Neural progenitor cell (in vitro differentiated cells): ENCODE results near the gene SNX4. TPM values are rescaled to one million over a fixed set of nuclear protein-coding genes. Genes with fewer than 3 reads are reported as not detected.

ENCODE experiments used
- DNase-seq: peaks from one replicate; pipeline ENCODE4 v3.0.0-alpha.2; 2016; ENCODE audit warnings: low spot score
- H2AFZ ChIP-seq: fragments of 200-600 bp; sonication (generic); replicated peaks from 2 replicates; pipeline ENCODE4 v1.6.1; 2016; ENCODE audit warnings: antibody characterized with exemption
- H3F3A ChIP-seq: fragments of 200-600 bp; sonication (generic); 2 replicates; pipeline ENCODE4 v1.6.1; 2016; ENCODE audit warnings: antibody characterized with exemption, low read depth
- H3K27ac ChIP-seq: fragments of 200-600 bp; sonication (generic); 2 replicates; pipeline ENCODE4 v1.5.1; 2016; ENCODE audit warnings: mild to moderate bottlenecking
- H3K27me3 ChIP-seq: fragments of 200-600 bp; sonication (generic); 2 replicates; pipeline ENCODE4 v1.6.1; 2016; ENCODE audit warnings: mild to moderate bottlenecking, moderate library complexity
- H3K36me3 ChIP-seq: fragments of 200-600 bp; sonication (generic); 2 replicates; pipeline ENCODE4 v1.5.1; 2016
- H3K4me1 ChIP-seq: fragments of 200-600 bp; sonication (generic); 2 replicates; pipeline ENCODE4 v1.6.1; 2016; ENCODE audit warnings: mixed run types
- H3K4me2 ChIP-seq: fragments of 200-600 bp; sonication (generic); 2 replicates; pipeline ENCODE4 v1.6.1; 2016
- H3K4me3 ChIP-seq: fragments of 200-600 bp; sonication (generic); 2 replicates; pipeline ENCODE4 v1.5.1; 2016
- H3K79me2 ChIP-seq: fragments of 200-600 bp; sonication (generic); 2 replicates; pipeline ENCODE4 v1.6.1; 2016; ENCODE audit warnings: low read depth
- H3K9ac ChIP-seq: fragments of 200-600 bp; sonication (generic); 2 replicates; pipeline ENCODE4 v1.6.1; 2016
- H3K9me3 ChIP-seq: fragments of 200-600 bp; sonication (generic); 2 replicates; pipeline ENCODE4 v1.5.1; 2016; ENCODE audit warnings: low read depth
- H4K20me1 ChIP-seq: fragments of 200-600 bp; sonication (generic); 2 replicates; pipeline ENCODE4 v1.6.1; 2016; ENCODE audit warnings: low read depth
- H3K27ac Mint-ChIP-seq: 3 replicates; pipeline ENCODE4 v1.8.0; 2021; ENCODE audit warnings: mixed read lengths
- H3K27me3 Mint-ChIP-seq: 2 replicates; pipeline ENCODE4 v1.8.0; 2022; ENCODE audit warnings: low read depth, mild to moderate bottlenecking, inconsistent platforms, moderate library complexity, mixed read lengths; ENCODE audit not compliant: insufficient read depth
- H3K36me3 Mint-ChIP-seq: 3 replicates; pipeline ENCODE4 v1.8.0; 2021; ENCODE audit warnings: mixed read lengths
- H3K4me1 Mint-ChIP-seq: 3 replicates; pipeline ENCODE4 v1.8.0; 2021; ENCODE audit warnings: mixed read lengths
- H3K4me3 Mint-ChIP-seq: 3 replicates; pipeline ENCODE4 v1.8.0; 2021; ENCODE audit warnings: mild to moderate bottlenecking, moderate library complexity, mixed read lengths
- H3K9me3 Mint-ChIP-seq: 3 replicates; pipeline ENCODE4 v1.8.0; 2020; ENCODE audit warnings: mixed read lengths
- CTCF ChIP-seq: fragments of 200-600 bp; sonication (generic); IDR thresholded peaks from 2 replicates; pipeline ENCODE4 v1.5.1; 2017; ENCODE audit warnings: antibody characterized with exemption, mild to moderate bottlenecking
- EZH2 ChIP-seq: fragments of 200-600 bp; sonication (generic); IDR thresholded peaks from 2 replicates; pipeline ENCODE4 v1.6.1; 2017; ENCODE audit warnings: antibody characterized with exemption, mild to moderate bottlenecking, moderate library complexity
- EZH2phosphoT487 ChIP-seq: fragments of 200-600 bp; sonication (generic); IDR thresholded peaks from 2 replicates; pipeline ENCODE4 v1.6.1; 2017; ENCODE audit warnings: antibody characterized with exemption
- total RNA-seq: library from RNA; depleted of rRNA; stranded (reverse); fragments of >200 nt; gene quantifications from 2 replicates; pipeline ENCODE4 v1.2.3, GENCODE V29; 2015; ENCODE audit warnings: low replicate concordance

Gene SNX4
- total RNA-seq, 1 donor from 2014 or later: 65.4 TPM

- no peak for TF ChIP-seq EZH2
- no peak for TF ChIP-seq EZH2phosphoT487
- no peak for TF ChIP-seq CTCF
- Histone ChIP-seq H3K9ac (no peak overlapping the region), H3K27me3 (no peaks in the 10 kb centered on the region), H3F3A (no peaks in the 10 kb centered on the region), H3K4me2 (no peak overlapping the region), H2AFZ (no peak overlapping the region), H3K4me3 (no peak overlapping the region), H3K36me3 (no peaks in the 10 kb centered on the region), H3K27ac (no peak overlapping the region), H3K79me2 (no peaks in the 10 kb centered on the region), H3K9me3 (no peaks in the 10 kb centered on the region), H4K20me1 (no peaks in the 10 kb centered on the region), H3K4me1 (peaks cover 4% of the 10 kb centered on the region)
- Mint-ChIP-seq H3K9me3 (peaks cover 3% of the 10 kb centered on the region), H3K4me3 (no peak overlapping the region), H3K4me1 (peaks cover 21% of the 10 kb centered on the region), H3K27me3 (peaks cover 6% of the 10 kb centered on the region), H3K36me3 (no peaks in the 10 kb centered on the region), H3K27ac (no peak overlapping the region)
- DNase-seq: no peak
Measured at GRCh38 chr3:125403789-125404188, 116.2 kb downstream of the SNX4 start.

- Histone ChIP-seq H3K79me2 (no peaks in the 10 kb centered on the region), H3K27me3 (no peaks in the 10 kb centered on the region), H3K9me3 (no peaks in the 10 kb centered on the region), H3K36me3 (no peaks in the 10 kb centered on the region), H3K4me1 (peaks cover 4% of the 10 kb centered on the region), H3K9ac (no peak overlapping the region), H3K4me3 (no peak overlapping the region), H2AFZ (no peak overlapping the region), H3K27ac (no peak overlapping the region), H4K20me1 (no peaks in the 10 kb centered on the region), H3F3A (no peaks in the 10 kb centered on the region), H3K4me2 (no peak overlapping the region)
- no peak overlapping the region for H3K27ac Mint-ChIP-seq
- DNase-seq: no peak
- TF ChIP-seq CTCF: no peak
- no peak for TF ChIP-seq EZH2
- no peak for TF ChIP-seq EZH2phosphoT487
- H3K27me3 Mint-ChIP-seq: peaks cover 6% of the 10 kb centered on the region
- no peak overlapping the region for H3K4me3 Mint-ChIP-seq
- peaks cover 3% of the 10 kb centered on the region for H3K9me3 Mint-ChIP-seq
- peaks cover 21% of the 10 kb centered on the region for H3K4me1 Mint-ChIP-seq
- H3K36me3 Mint-ChIP-seq: no peaks in the 10 kb centered on the region
Measured at GRCh38 chr3:125402639-125403038, 117.4 kb downstream of the SNX4 start.

- Histone ChIP-seq H3K9ac (no peak overlapping the region), H3K4me1 (peaks cover 4% of the 10 kb centered on the region), H3K36me3 (no peaks in the 10 kb centered on the region), H3K27ac (no peak overlapping the region), H3F3A (no peaks in the 10 kb centered on the region), H3K4me3 (no peak overlapping the region), H3K9me3 (no peaks in the 10 kb centered on the region), H3K27me3 (no peaks in the 10 kb centered on the region), H4K20me1 (no peaks in the 10 kb centered on the region), H3K79me2 (no peaks in the 10 kb centered on the region), H2AFZ (no peak overlapping the region), H3K4me2 (no peak overlapping the region)
- no peak overlapping the region for H3K27ac Mint-ChIP-seq
- no peak for DNase-seq
- H3K4me3 Mint-ChIP-seq: no peak overlapping the region
- peaks cover 21% of the 10 kb centered on the region for H3K4me1 Mint-ChIP-seq
- peaks cover 3% of the 10 kb centered on the region for H3K9me3 Mint-ChIP-seq
- peaks cover 9% of the 10 kb centered on the region for H3K27me3 Mint-ChIP-seq
- TF ChIP-seq EZH2: no peak
- TF ChIP-seq CTCF: no peak
- TF ChIP-seq EZH2phosphoT487: no peak
- peaks cover 1% of the 10 kb centered on the region for H3K36me3 Mint-ChIP-seq
Measured at GRCh38 chr3:125401402-125401801, 118.6 kb downstream of the SNX4 start.
